Measurements from ENCODE around the gene CDK5R1. TPM values are rescaled to one million over a fixed set of nuclear protein-coding genes. Genes with fewer than 3 reads are reported as not detected.

The CDK5R1 gene
- total and polyA plus RNA-seq, 2 donors (not counting 1 experiment from before 2014, with no cell fraction given), result 0.33 to 0.56 TPM

GRCh38 chr17:32518646-32519227, 31.9 kb downstream of the CDK5R1 start:
- Histone ChIP-seq H3K4me1 (ENCODE audit: control insufficient read depth, extremely low read depth, insufficient read depth, low read length) (peaks cover 5% of the 10 kb centered on the region), H3K4me3 (replicated peaks in 1 of 4; ENCODE audit: control extremely low read depth in 1 of 4, insufficient read depth in 1 of 4, low read depth in 3 of 4, low read length in 4 of 4) (peak overlapping the region in 2 of 4 experiments; percentile 5 to 52), H4K20me1 (ENCODE audit: control insufficient read depth, extremely low read depth, insufficient read depth, low read length) (no peaks in the 10 kb centered on the region)

GRCh38 chr17:32519228-32520103, 32.7 kb downstream of the CDK5R1 start:
- peak; percentile 6 to 22 for DNase-seq (ENCODE audit: low read depth in 2 of 2)
- peak overlapping the region; percentile 70 for H3K4me2 ChIP-seq (ENCODE audit: extremely low read depth, insufficient read depth, low read length)
- H3K4me3 ChIP-seq (replicated peaks in 1 of 4; ENCODE audit: control extremely low read depth in 1 of 4, insufficient read depth in 1 of 4, low read depth in 3 of 4, low read length in 4 of 4), result peak overlapping the region; percentile 20 to 56 (median 42)
- H4K20me1 ChIP-seq (ENCODE audit: control insufficient read depth, extremely low read depth, insufficient read depth, low read length), result no peaks in the 10 kb centered on the region
- no peak overlapping the region for H3K27ac ChIP-seq (ENCODE audit: insufficient read depth, low read length)
- no peaks in the 10 kb centered on the region for H3K9me3 ChIP-seq (ENCODE audit: control insufficient read depth, insufficient read depth, low read depth, low read length)
- no peaks in the 10 kb centered on the region for H3K36me3 ChIP-seq (ENCODE audit: control insufficient read depth, insufficient read depth, low read length)
- no peak overlapping the region for H3K9ac ChIP-seq (ENCODE audit: insufficient read depth, low read length)
- peaks cover 5% of the 10 kb centered on the region for H3K4me1 ChIP-seq (ENCODE audit: control insufficient read depth, extremely low read depth, insufficient read depth, low read length)
- H3K27me3 ChIP-seq (ENCODE audit: control insufficient read depth, insufficient read depth, low read length), result no peaks in the 10 kb centered on the region
- H3K79me2 ChIP-seq (ENCODE audit: control insufficient read depth, insufficient read depth, low read length), result no peaks in the 10 kb centered on the region
- peak overlapping the region; percentile 60 for H2AFZ ChIP-seq (ENCODE audit: low read length)
- TF ChIP-seq EZH2 (IDR thresholded peaks at IDR 0.05; ENCODE audit: low read length, missing control alignments), result no peak
- TF ChIP-seq CTCF (conservative IDR thresholded peaks at IDR 0.05 in 1 of 2, IDR thresholded peaks at IDR 0.05 in 1 of 2; ENCODE audit: low read depth in 1 of 2, low read length in 2 of 2), result no peak

More at GRCh38 chr17:32518646-32519227, 31.9 kb downstream of the CDK5R1 start:
- no peaks in the 10 kb centered on the region for H3K27me3 ChIP-seq (ENCODE audit: control insufficient read depth, insufficient read depth, low read length)
- H3K9ac ChIP-seq (ENCODE audit: insufficient read depth, low read length), result no peak overlapping the region
- no peak for DNase-seq (ENCODE audit: low read depth in 2 of 2)
- TF ChIP-seq CTCF (conservative IDR thresholded peaks at IDR 0.05 in 1 of 2, IDR thresholded peaks at IDR 0.05 in 1 of 2; ENCODE audit: low read depth in 1 of 2, low read length in 2 of 2) (no peak), EZH2 (IDR thresholded peaks at IDR 0.05; ENCODE audit: low read length, missing control alignments) (no peak)
- no peaks in the 10 kb centered on the region for H3K36me3 ChIP-seq (ENCODE audit: control insufficient read depth, insufficient read depth, low read length)
- no peaks in the 10 kb centered on the region for H3K79me2 ChIP-seq (ENCODE audit: control insufficient read depth, insufficient read depth, low read length)
- no peak overlapping the region for H2AFZ ChIP-seq (ENCODE audit: low read length)
- peak overlapping the region; percentile 63 for H3K4me2 ChIP-seq (ENCODE audit: extremely low read depth, insufficient read depth, low read length)
- H3K9me3 ChIP-seq (ENCODE audit: control insufficient read depth, insufficient read depth, low read depth, low read length), result no peaks in the 10 kb centered on the region
- H3K27ac ChIP-seq (ENCODE audit: insufficient read depth, low read length), result no peak overlapping the region

GRCh38 chr17:32520104-32520701, 33.4 kb downstream of the CDK5R1 start:
- Histone ChIP-seq H3K9ac (ENCODE audit: insufficient read depth, low read length) (no peak overlapping the region), H2AFZ (ENCODE audit: low read length) (peak overlapping the region; percentile 34), H3K4me3 (replicated peaks in 1 of 4; ENCODE audit: control extremely low read depth in 1 of 4, insufficient read depth in 1 of 4, low read depth in 3 of 4, low read length in 4 of 4) (peak overlapping the region in 1 of 4 experiments; percentile 56), H3K4me1 (ENCODE audit: control insufficient read depth, extremely low read depth, insufficient read depth, low read length) (peaks cover 5% of the 10 kb centered on the region), H4K20me1 (ENCODE audit: control insufficient read depth, extremely low read depth, insufficient read depth, low read length) (no peaks in the 10 kb centered on the region), H3K4me2 (ENCODE audit: extremely low read depth, insufficient read depth, low read length) (peak overlapping the region; percentile 70), H3K79me2 (ENCODE audit: control insufficient read depth, insufficient read depth, low read length) (no peaks in the 10 kb centered on the region), H3K27ac (ENCODE audit: insufficient read depth, low read length) (no peak overlapping the region), H3K27me3 (ENCODE audit: control insufficient read depth, insufficient read depth, low read length) (no peaks in the 10 kb centered on the region), H3K9me3 (ENCODE audit: control insufficient read depth, insufficient read depth, low read depth, low read length) (no peaks in the 10 kb centered on the region), H3K36me3 (ENCODE audit: control insufficient read depth, insufficient read depth, low read length) (no peaks in the 10 kb centered on the region)
- TF ChIP-seq CTCF (conservative IDR thresholded peaks at IDR 0.05 in 1 of 2, IDR thresholded peaks at IDR 0.05 in 1 of 2; ENCODE audit: low read depth in 1 of 2, low read length in 2 of 2), result no peak
- peak in 1 of 2 donors; percentile 49 for DNase-seq (ENCODE audit: low read depth in 2 of 2)

All from fibroblast of lung (primary cell).